SK-N-SH (cell line): ENCODE results near the gene MAP2K4.

Experiments
- MAX ChIP-seq: IDR thresholded peaks from 2 replicates; pipeline ENCODE4 v1.4.0; 2012; ENCODE audit warnings: low read depth
- MXI1 ChIP-seq: IDR thresholded peaks from 2 replicates; pipeline ENCODE4 v1.6.1; 2012; ENCODE audit warnings: mild to moderate bottlenecking, low read depth, low read length, improper control_type of control experiment
- PBX3 ChIP-seq: IDR thresholded peaks from 2 replicates; pipeline ENCODE4; 2012
- POLR2AphosphoS5 ChIP-seq: IDR thresholded peaks from 2 replicates; pipeline ENCODE4 v1.6.1; 2012; ENCODE audit warnings: low read depth, low read length
- RCOR1 ChIP-seq: fragments of 150-350 bp; IDR thresholded peaks from 2 replicates; pipeline ENCODE4 v1.6.1; 2017; ENCODE audit warnings: antibody characterized with exemption, low read length
- REST ChIP-seq: IDR thresholded peaks from 2 replicates; pipeline ENCODE4 v1.6.1; 2012; ENCODE audit warnings: mild to moderate bottlenecking, low read depth, low read length, moderate library complexity
- TAF1 ChIP-seq: IDR thresholded peaks from 2 replicates; pipeline ENCODE4 v1.6.1; 2012; ENCODE audit warnings: low read depth, mild to moderate bottlenecking, low read length, moderate library complexity, borderline replicate concordance
- YY1 ChIP-seq: IDR thresholded peaks from 2 replicates; pipeline ENCODE4 v1.4.0; 2012; ENCODE audit warnings: low read depth, mild to moderate bottlenecking
- TF ChIP-seq, protein P1 (sequence below): fragments of 200-600 bp; sonication (generic); IDR thresholded peaks from 2 replicates; pipeline ENCODE4 v1.6.1; 2017; ENCODE audit warnings: antibody characterized with exemption, mild to moderate bottlenecking, moderate library complexity
- TF ChIP-seq, protein P2 (sequence below): fragments of 150-350 bp; IDR thresholded peaks from 2 replicates; pipeline ENCODE4 v1.6.1; 2017; ENCODE audit warnings: antibody characterized with exemption, low read length, low read depth, borderline replicate concordance

DNA sequence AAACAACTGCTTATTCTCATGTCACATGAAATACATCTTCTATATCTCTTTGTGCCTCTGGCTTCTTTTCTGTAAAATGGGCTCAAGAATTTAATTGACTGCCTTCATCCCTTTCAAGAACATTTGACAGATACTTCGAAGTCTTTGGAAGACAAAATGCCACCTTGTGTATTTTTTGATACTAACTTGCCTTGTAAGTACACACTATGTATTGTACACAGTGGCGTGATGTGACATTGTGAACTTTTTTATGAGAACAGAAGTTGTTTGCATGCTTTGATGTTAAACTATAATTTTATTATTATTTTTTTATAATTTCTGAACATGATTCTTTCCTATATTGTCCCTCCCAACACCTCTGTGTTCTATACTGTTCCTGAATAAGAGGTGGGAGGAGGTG lies 73.7 kb downstream of the MAP2K4 start:
- no peak for TF ChIP-seq RCOR1
- TF ChIP-seq YY1: no peak
- TF ChIP-seq, protein P1, sequence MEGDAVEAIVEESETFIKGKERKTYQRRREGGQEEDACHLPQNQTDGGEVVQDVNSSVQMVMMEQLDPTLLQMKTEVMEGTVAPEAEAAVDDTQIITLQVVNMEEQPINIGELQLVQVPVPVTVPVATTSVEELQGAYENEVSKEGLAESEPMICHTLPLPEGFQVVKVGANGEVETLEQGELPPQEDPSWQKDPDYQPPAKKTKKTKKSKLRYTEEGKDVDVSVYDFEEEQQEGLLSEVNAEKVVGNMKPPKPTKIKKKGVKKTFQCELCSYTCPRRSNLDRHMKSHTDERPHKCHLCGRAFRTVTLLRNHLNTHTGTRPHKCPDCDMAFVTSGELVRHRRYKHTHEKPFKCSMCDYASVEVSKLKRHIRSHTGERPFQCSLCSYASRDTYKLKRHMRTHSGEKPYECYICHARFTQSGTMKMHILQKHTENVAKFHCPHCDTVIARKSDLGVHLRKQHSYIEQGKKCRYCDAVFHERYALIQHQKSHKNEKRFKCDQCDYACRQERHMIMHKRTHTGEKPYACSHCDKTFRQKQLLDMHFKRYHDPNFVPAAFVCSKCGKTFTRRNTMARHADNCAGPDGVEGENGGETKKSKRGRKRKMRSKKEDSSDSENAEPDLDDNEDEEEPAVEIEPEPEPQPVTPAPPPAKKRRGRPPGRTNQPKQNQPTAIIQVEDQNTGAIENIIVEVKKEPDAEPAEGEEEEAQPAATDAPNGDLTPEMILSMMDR: no peak
- TF ChIP-seq POLR2AphosphoS5: no peak
- no peak for TF ChIP-seq TAF1
- no peak for TF ChIP-seq PBX3
- TF ChIP-seq MXI1: no peak
- no peak for TF ChIP-seq MAX
- TF ChIP-seq, protein P2, sequence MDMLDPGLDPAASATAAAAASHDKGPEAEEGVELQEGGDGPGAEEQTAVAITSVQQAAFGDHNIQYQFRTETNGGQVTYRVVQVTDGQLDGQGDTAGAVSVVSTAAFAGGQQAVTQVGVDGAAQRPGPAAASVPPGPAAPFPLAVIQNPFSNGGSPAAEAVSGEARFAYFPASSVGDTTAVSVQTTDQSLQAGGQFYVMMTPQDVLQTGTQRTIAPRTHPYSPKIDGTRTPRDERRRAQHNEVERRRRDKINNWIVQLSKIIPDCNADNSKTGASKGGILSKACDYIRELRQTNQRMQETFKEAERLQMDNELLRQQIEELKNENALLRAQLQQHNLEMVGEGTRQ: no peak
- no peak for TF ChIP-seq REST
